SJCRH30 (cell line): ENCODE measurements around the gene ERP44. TPM values are rescaled to one million over a fixed set of nuclear protein-coding genes. Genes with fewer than 3 reads are reported as not detected.
A peak's percentile ranks its signal among the peaks of the same experiment; 100 is the strongest.
"Not testable (repeated sequence)": the region's sequence is repeated elsewhere in the genome, so short reads cannot be mapped to it uniquely, and the experiment has no call there.

Source experiments
- DNase-seq, 2 experiments: peaks; one replicate each; pipeline ENCODE4 v3.0.0-alpha.2; 2015 to 2020
- H3K27ac ChIP-seq: fragments of 250-450 bp; sonication (Bioruptor Pico); 2 replicates; pipeline ENCODE4 v1.5.1; 2020; ENCODE audit warnings: mild to moderate bottlenecking, moderate library complexity
- H3K27me3 ChIP-seq: fragments of 250-450 bp; sonication (Bioruptor Pico); 2 replicates; pipeline ENCODE4 v1.5.1; 2020; ENCODE audit warnings: mild to moderate bottlenecking, moderate library complexity
- H3K36me3 ChIP-seq: fragments of 250-450 bp; sonication (Bioruptor Pico); 2 replicates; pipeline ENCODE4 v1.5.1; 2020; ENCODE audit warnings: mild to moderate bottlenecking, moderate library complexity
- H3K4me1 ChIP-seq: fragments of 250-450 bp; sonication (Bioruptor Pico); 2 replicates; pipeline ENCODE4 v1.5.1; 2020; ENCODE audit warnings: mild to moderate bottlenecking, moderate library complexity
- H3K4me3 ChIP-seq: fragments of 250-450 bp; sonication (Bioruptor Pico); 2 replicates; pipeline ENCODE4 v1.5.1; 2020; ENCODE audit warnings: mild to moderate bottlenecking, moderate library complexity
- H3K9me3 ChIP-seq: fragments of 250-450 bp; sonication (Bioruptor Pico); replicated peaks from 2 replicates; pipeline ENCODE4 v1.5.1; 2020; ENCODE audit warnings: mild to moderate bottlenecking, moderate library complexity
- total RNA-seq: library from RNA; depleted of rRNA; stranded (reverse); fragments of >200 nt; shearing (Covaris generic); gene quantifications from 2 replicates; pipeline ENCODE4 v1.2.3, GENCODE V29; 2014

Gene ERP44
- total RNA-seq, 1 experiment from 2014 or later = 31.1 TPM

GRCh38 chr9:100117316-100117715 lies 18.5 kb upstream of the ERP44 start:
- H3K9me3 ChIP-seq = 0 out of 2 replicates have a peak, but pooled peaks cover 7% of the 10 kb centered on the region
- peaks cover 50% of the 10 kb centered on the region for H3K36me3 ChIP-seq
- DNase-seq = no peak
- no peak overlapping the region for H3K27ac ChIP-seq
- peaks cover 28% of the 10 kb centered on the region for H3K4me1 ChIP-seq
- H3K27me3 ChIP-seq = no peaks in the 10 kb centered on the region
- H3K4me3 ChIP-seq = no peak overlapping the region

DNA sequence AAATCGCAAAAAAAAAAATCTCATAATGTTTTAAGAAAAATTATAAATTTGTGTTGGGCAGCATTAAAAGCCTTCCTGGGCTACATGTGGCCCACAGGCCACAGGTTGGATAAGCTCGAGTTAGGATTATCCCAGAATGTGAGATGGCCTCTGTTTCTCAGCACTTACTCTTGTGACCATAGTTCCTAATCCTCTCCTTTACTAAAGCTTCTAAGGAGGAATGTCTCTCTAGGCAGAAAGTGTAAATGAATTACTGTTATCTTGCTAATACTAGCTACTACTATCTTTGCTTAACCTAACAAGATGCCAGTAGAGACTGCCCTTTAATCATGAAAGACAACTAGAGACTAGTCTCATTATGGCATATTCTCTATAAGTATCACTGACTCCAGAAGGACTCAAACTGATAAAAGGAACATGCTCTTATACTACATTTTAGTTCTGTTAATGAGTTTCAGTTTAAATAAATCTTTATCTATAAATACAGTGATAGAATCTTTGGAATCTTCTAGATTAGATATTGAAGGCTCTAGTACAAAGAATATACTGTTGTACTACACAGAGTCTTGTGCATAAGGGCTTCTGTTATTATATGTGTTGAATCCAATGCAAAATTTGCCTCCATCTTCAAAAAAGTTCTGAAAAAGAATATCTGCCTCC lies 14.0 kb upstream of the ERP44 start:
- H3K9me3 ChIP-seq = 0 out of 2 replicates have a peak, but pooled peaks cover 3% of the 10 kb centered on the region
- no peak for DNase-seq
- H3K27me3 ChIP-seq = no peaks in the 10 kb centered on the region
- peaks cover 51% of the 10 kb centered on the region for H3K36me3 ChIP-seq
- peaks cover 30% of the 10 kb centered on the region for H3K4me1 ChIP-seq
- H3K4me3 ChIP-seq = no peak overlapping the region
- peak overlapping the region; percentile 98 for H3K27ac ChIP-seq

- Histone ChIP-seq H3K4me3 (no peak overlapping the region), H3K27ac (peak overlapping the region; percentile 98)
These were observed 12.4 kb upstream of the ERP44 start for GRCh38 chr9:100111235-100111634.

GRCh38 chr9:100108559-100108958 lies 9.8 kb upstream of the ERP44 start:
- Histone ChIP-seq H3K27ac (no peak overlapping the region; the same call in 1 of the 2 replicates), H3K9me3 (no peaks in the 10 kb centered on the region), H3K4me1 (peaks cover 30% of the 10 kb centered on the region), H3K27me3 (no peaks in the 10 kb centered on the region), H3K4me3 (no peak overlapping the region), H3K36me3 (peaks cover 67% of the 10 kb centered on the region)
- DNase-seq = no peak

More at GRCh38 chr9:100111235-100111634, 12.4 kb upstream of the ERP44 start:
- Histone ChIP-seq H3K36me3 (peaks cover 58% of the 10 kb centered on the region), H3K9me3 (0 out of 2 replicates have a peak, but pooled peaks cover 3% of the 10 kb centered on the region), H3K4me1 (peaks cover 30% of the 10 kb centered on the region), H3K27me3 (no peaks in the 10 kb centered on the region)
- DNase-seq = peak; percentile 99 to 100

DNA sequence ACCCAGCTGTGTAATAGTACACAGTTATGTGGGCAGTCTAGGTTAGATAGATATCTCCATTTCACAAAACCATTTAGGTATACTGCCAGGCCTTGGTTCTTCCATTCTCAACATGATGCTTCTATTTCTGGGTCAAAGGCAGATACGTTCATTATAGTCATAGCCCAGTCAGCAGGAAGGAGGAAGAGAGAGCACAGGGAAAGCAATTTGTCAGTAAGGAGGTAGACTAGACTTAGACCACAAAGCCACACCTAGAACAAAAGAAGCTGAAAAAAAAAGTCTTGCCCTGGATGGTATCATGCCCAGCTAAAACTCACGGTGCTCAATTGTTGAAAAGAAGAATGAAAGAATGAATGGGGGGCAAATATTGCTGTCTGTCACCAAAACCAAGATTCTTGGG lies 7.8 kb upstream of the ERP44 start:
- DNase-seq = no peak
- Histone ChIP-seq H3K9me3 (no peaks in the 10 kb centered on the region), H3K4me3 (no peak overlapping the region), H3K27ac (no peak overlapping the region), H3K4me1 (peaks cover 14% of the 10 kb centered on the region), H3K27me3 (no peaks in the 10 kb centered on the region), H3K36me3 (peaks cover 54% of the 10 kb centered on the region)

DNA sequence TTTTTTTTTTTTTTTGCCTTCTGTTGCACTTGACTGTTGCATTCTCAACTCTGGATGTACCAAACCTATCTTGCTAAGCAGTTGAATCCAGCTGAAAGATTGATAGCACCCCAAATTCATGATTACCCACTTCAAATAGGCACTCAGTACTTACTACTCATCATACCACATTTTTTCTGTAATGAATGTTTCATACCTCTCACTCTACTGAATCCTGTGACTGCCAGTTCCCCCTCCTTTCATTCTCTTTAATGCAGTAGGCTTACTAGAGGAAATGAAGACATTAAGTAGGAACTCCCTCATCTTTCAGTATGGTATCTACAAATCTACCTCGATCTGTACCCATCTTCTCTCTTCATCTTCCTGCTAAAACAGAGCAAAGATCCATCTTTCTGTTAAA lies 7.1 kb upstream of the ERP44 start:
- Histone ChIP-seq H3K9me3 (no peaks in the 10 kb centered on the region), H3K4me3 (no peak overlapping the region), H3K27me3 (no peaks in the 10 kb centered on the region), H3K4me1 (peaks cover 11% of the 10 kb centered on the region), H3K27ac (no peak overlapping the region), H3K36me3 (peaks cover 54% of the 10 kb centered on the region)
- DNase-seq = no peak

DNA sequence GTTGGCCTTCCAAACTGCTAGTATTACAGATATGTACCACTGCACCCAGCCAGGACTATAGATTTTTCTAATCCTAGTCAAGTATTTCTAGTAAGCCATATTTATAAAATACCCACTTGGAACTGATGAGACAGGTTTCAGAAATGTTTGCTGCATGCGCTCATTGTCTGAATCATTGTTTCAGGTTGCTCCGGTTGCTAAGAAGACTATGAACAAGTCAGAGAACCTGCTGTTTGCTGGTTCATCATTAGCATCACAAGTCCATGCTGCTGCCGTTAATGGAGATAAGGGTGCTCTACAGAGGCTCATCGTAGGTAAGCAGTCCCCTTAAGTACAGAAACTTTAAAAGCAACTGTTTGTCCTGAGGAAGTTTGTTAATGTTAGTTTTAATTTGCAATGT lies 5.5 kb upstream of the ERP44 start:
- DNase-seq = no peak
- Histone ChIP-seq H3K4me1 (no peaks in the 10 kb centered on the region), H3K27me3 (no peaks in the 10 kb centered on the region), H3K9me3 (no peaks in the 10 kb centered on the region), H3K36me3 (peaks cover 46% of the 10 kb centered on the region), H3K27ac (no peak overlapping the region), H3K4me3 (no peak overlapping the region)

DNA sequence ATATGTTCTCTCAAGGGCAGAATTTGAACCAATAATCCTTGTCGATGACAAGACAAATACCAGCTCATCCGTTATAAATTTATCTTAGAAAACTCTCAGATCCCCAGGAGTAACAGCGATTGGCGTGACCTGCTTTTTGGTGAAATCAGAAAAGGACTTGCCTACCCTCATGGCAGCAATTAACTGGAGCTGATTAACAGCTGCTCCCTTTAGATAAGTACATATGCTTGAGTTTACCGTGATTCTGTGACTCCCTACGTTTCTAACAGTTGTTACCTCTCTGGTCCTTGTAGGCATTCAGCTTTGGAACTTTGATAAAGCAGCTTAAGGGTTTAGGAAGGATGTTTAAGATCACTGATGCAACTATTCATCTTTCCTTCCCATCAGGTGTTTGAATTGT lies 2.8 kb upstream of the ERP44 start:
- no peaks in the 10 kb centered on the region for H3K9me3 ChIP-seq
- no peaks in the 10 kb centered on the region for H3K27me3 ChIP-seq
- H3K36me3 ChIP-seq = peaks cover 21% of the 10 kb centered on the region
- 0 out of 2 replicates have a peak, but pooled peaks cover 2% of the 10 kb centered on the region for H3K4me1 ChIP-seq
- no peak overlapping the region for H3K4me3 ChIP-seq
- DNase-seq = no peak
- no peak overlapping the region for H3K27ac ChIP-seq

DNA sequence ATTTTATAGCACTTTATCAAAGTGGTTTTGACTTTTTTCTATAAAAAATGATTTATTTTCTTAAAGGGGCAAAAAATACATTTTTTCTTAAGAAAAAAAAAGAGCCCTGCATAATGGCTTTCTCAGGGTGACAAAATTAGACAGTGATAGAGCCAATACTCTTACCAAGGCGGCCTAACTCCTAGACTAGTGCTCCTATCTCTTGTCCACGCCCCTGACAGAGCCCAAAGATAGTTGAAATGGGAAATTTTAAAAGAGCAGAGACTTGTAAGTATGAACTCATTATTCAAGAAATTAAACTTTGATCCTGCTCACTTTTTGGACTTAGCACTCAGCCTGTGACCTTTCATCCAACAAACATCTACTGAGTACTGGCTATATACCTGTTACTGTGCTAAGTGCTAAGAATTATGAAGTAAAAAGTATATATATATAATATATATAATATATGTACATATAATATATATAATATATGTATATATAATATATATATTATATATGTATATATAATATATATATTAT lies 1.4 kb upstream of the ERP44 start:
- H3K9me3 ChIP-seq = no peaks in the 10 kb centered on the region
- peak in 1 of 2 experiments; percentile 38 for DNase-seq
- no peaks in the 10 kb centered on the region for H3K27me3 ChIP-seq
- peak overlapping the region; percentile 76 for H3K27ac ChIP-seq
- H3K4me3 ChIP-seq = peak overlapping the region; percentile 74
- H3K36me3 ChIP-seq = peaks cover 9% of the 10 kb centered on the region
- 0 out of 2 replicates have a peak, but pooled peaks cover 2% of the 10 kb centered on the region for H3K4me1 ChIP-seq

DNA sequence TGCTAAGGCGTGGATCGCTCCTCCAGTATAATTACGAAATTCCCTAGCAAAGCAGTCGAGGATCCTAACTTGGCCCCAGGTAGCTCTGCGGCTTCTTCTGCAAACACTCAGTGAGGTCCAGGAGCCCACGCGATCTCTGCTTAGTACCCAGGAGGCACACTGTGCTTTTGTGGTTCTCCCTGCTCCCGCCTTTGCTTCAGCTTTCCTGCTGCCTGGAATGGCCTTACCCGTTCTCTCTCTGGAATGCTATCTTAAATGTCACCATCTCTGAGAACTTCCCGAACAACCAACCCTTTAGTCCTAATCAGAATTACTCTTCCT lies 882 bp upstream of the ERP44 start:
- Histone ChIP-seq H3K9me3 (no peaks in the 10 kb centered on the region), H3K27me3 (no peaks in the 10 kb centered on the region), H3K36me3 (peaks cover 5% of the 10 kb centered on the region), H3K4me3 (peak overlapping the region; percentile 74), H3K4me1 (0 out of 2 replicates have a peak, but pooled peaks cover 2% of the 10 kb centered on the region), H3K27ac (peak overlapping the region; percentile 76)
- DNase-seq = peak; percentile 59 to 76

DNA sequence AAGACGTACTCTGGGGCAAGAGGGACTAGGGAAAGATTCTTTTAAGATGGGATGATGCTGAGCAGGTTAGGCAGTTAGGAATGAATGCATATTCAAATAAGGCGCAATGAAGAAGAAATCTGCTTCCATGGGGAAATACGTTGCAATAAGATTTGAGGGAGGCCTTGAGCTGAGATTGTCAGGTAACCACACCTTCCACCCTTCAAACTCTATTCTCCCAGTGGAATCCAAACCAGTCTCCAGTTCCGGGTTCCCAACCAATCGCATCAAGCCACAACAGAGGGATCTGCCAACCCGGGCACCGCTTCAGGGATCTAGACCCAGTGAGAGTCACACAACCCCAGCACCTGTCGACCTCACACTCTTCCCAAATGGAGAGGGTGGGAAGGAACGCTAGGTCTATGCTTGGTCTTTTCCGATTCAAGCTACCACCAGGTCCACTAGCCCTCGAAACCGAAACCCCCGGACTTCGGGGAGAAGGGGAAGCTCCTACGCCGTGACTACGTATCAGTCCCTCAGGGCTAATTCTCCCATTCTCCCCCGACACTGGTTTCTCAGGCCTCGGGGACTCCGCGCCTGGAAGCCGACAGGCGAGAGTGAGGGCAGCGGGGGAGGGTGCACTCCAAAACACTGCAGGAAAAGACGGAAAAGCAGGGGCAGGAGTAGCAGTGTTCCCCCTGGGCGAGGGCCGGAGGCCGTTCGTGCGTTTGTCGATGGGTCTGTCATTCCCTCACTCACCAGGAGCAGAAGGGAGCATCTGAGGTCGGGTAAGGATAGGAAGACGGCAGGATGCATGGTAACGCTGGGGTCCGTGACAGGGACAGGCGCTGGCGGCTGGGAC lies 534 bp downstream of the ERP44 start:
- Histone ChIP-seq H3K4me3 (peak overlapping the region; percentile 74), H3K27ac (peak overlapping the region; percentile 76), H3K9me3 (no peaks in the 10 kb centered on the region), H3K36me3 (no peaks in the 10 kb centered on the region), H3K27me3 (no peaks in the 10 kb centered on the region), H3K4me1 (0 out of 2 replicates have a peak, but pooled peaks cover 2% of the 10 kb centered on the region)
- DNase-seq = peak; percentile 73 to 84

DNA sequence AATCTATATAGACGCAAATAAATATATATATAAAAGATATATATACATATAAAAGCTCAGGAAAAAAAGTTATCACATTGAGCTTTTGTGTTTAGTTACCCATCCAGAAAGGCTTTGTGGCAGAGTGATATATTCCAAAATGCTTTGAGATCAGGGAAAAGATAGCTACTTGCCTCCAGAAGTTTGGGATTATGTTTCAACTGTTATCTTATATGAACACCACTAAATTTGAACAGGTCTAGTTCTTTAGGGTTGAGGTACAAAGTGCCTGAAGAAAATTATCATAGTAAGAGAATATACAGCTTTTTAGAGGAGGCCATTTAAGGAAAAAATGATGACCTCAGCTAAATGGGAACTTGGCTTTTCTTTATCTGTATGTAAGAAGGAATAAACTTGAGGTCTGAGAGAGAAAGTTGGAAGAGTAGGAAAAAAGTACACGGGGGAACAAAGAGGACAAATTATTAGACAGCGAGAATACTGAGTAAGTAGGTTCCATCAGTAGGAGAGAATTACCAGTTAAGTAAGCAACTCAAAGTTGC lies 2.4 kb downstream of the ERP44 start:
- Histone ChIP-seq H3K27ac (no peak overlapping the region), H3K27me3 (no peaks in the 10 kb centered on the region), H3K4me3 (no peak overlapping the region), H3K9me3 (no peaks in the 10 kb centered on the region), H3K36me3 (no peaks in the 10 kb centered on the region), H3K4me1 (0 out of 2 replicates have a peak, but pooled peaks cover 2% of the 10 kb centered on the region)
- DNase-seq = no peak

- not testable (repeated sequence) for H3K4me3 ChIP-seq, H3K4me1 ChIP-seq, DNase-seq, H3K36me3 ChIP-seq, H3K27ac ChIP-seq, H3K27me3 ChIP-seq, H3K9me3 ChIP-seq
These were observed 4.4 kb downstream of the ERP44 start for GRCh38 chr9:100094411-100094810.

GRCh38 chr9:100092066-100092465 lies 6.7 kb downstream of the ERP44 start:
- DNase-seq = no peak
- Histone ChIP-seq H3K36me3 (no peaks in the 10 kb centered on the region), H3K27ac (no peak overlapping the region), H3K27me3 (no peaks in the 10 kb centered on the region), H3K4me1 (peaks cover 8% of the 10 kb centered on the region), H3K4me3 (no peak overlapping the region), H3K9me3 (no peaks in the 10 kb centered on the region)

GRCh38 chr9:100091650-100092049 lies 7.2 kb downstream of the ERP44 start:
- H3K27me3 ChIP-seq = no peaks in the 10 kb centered on the region
- no peak overlapping the region for H3K27ac ChIP-seq
- H3K4me1 ChIP-seq = peaks cover 13% of the 10 kb centered on the region
- DNase-seq = no peak
- no peaks in the 10 kb centered on the region for H3K36me3 ChIP-seq
- H3K4me3 ChIP-seq = no peak overlapping the region
- no peaks in the 10 kb centered on the region for H3K9me3 ChIP-seq
